ENCODE results near the gene LRRC8E.

- TF ChIP-seq, protein P1, sequence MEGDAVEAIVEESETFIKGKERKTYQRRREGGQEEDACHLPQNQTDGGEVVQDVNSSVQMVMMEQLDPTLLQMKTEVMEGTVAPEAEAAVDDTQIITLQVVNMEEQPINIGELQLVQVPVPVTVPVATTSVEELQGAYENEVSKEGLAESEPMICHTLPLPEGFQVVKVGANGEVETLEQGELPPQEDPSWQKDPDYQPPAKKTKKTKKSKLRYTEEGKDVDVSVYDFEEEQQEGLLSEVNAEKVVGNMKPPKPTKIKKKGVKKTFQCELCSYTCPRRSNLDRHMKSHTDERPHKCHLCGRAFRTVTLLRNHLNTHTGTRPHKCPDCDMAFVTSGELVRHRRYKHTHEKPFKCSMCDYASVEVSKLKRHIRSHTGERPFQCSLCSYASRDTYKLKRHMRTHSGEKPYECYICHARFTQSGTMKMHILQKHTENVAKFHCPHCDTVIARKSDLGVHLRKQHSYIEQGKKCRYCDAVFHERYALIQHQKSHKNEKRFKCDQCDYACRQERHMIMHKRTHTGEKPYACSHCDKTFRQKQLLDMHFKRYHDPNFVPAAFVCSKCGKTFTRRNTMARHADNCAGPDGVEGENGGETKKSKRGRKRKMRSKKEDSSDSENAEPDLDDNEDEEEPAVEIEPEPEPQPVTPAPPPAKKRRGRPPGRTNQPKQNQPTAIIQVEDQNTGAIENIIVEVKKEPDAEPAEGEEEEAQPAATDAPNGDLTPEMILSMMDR (optimal IDR thresholded peaks at IDR 0.05 in 1 of 3, IDR thresholded peaks at IDR 0.05 in 1 of 3, conservative IDR thresholded peaks at IDR 0.05 in 1 of 3; ENCODE audit: extremely low read depth in 1 of 3, insufficient read depth in 2 of 3, low read length in 3 of 3), result no peak
- TF ChIP-seq EZH2 (IDR thresholded peaks at IDR 0.05; ENCODE audit: low read length), result no peak
Observed at GRCh38 chr19:7919610-7920518, 31.6 kb downstream of the LRRC8E start, which contains the start of gene SNAPC2.

All from keratinocyte (primary cell).